Measurements from ENCODE around the gene WNT5A.
A peak's percentile ranks its signal among the peaks of the same experiment; 100 is the strongest.

The WNT5A gene

GRCh38 chr3:55500555-55501330, 13.6 kb upstream of the WNT5A start (continued):
- TF ChIP-seq ZNF580 (tag by site-specific recombination; IDR thresholded peaks at IDR 0.05) (no peak), AEBP2 (tag by site-specific recombination; IDR thresholded peaks at IDR 0.05; ENCODE audit: borderline replicate concordance) (no peak), ZNF510 (tag by site-specific recombination; IDR thresholded peaks at IDR 0.05; ENCODE audit: insufficient replicate concordance) (no peak)

GRCh38 chr3:55498520-55498919, 11.4 kb upstream of the WNT5A start:
- CTCF ChIA-PET = no interaction called here

GRCh38 chr3:55497250-55497649, 10.1 kb upstream of the WNT5A start:
- Histone ChIP-seq H3K4me3 (ENCODE audit: low read depth, low read length) (no peak overlapping the region), H3K9me3 (ENCODE audit: control insufficient read depth, insufficient read depth, low read depth, low read length) (no peaks in the 10 kb centered on the region), H3K27ac (ENCODE audit: extremely low read depth, low read depth, low read length) (no peak overlapping the region), H3K4me1 (ENCODE audit: control insufficient read depth, insufficient read depth, low read length) (no peaks in the 10 kb centered on the region), H3K36me3 (ENCODE audit: control insufficient read depth in 2 of 2, insufficient read depth in 1 of 2, low read length in 2 of 2) (no peaks in the 10 kb centered on the region)
- no peak for TF ChIP-seq ZNF266 (tag by site-specific recombination; IDR thresholded peaks at IDR 0.05; ENCODE audit: low read depth)
- TF ChIP-seq GLIS1 (tag by site-specific recombination; IDR thresholded peaks at IDR 0.05) = 0 out of 2 replicates have a peak, but pooled peaks have one; percentile 41
- CTCF ChIA-PET = no interaction called here
- POLR2A ChIA-PET = no interaction called here

More at GRCh38 chr3:55498520-55498919, 11.4 kb upstream of the WNT5A start:
- no peaks in the 10 kb centered on the region for H3K4me1 ChIP-seq (ENCODE audit: control insufficient read depth, insufficient read depth, low read length)
- no peaks in the 10 kb centered on the region for H3K9me3 ChIP-seq (ENCODE audit: control insufficient read depth, insufficient read depth, low read depth, low read length)
- TF ChIP-seq ZSCAN16 (tag by site-specific recombination; IDR thresholded peaks at IDR 0.05) = no peak
- TF ChIP-seq ZXDB (tag by site-specific recombination; IDR thresholded peaks at IDR 0.05) = no peak
- no peak for TF ChIP-seq ZNF121 (tag by site-specific recombination; IDR thresholded peaks at IDR 0.05)
- no peak for TF ChIP-seq ZNF777 (tag by site-specific recombination; IDR thresholded peaks at IDR 0.05; ENCODE audit: borderline replicate concordance)
- TF ChIP-seq ZNF792 (tag by site-specific recombination; IDR thresholded peaks at IDR 0.05) = no peak
- TF ChIP-seq YY2 (tag by site-specific recombination; IDR thresholded peaks at IDR 0.05) = no peak
- TF ChIP-seq ZNF223 (tag by site-specific recombination; IDR thresholded peaks at IDR 0.05) = no peak
- TF ChIP-seq PRDM1 (tag by site-specific recombination; IDR thresholded peaks at IDR 0.05) = no peak
- no peak for TF ChIP-seq ZNF658 (tag by site-specific recombination; IDR thresholded peaks at IDR 0.05)
- no peak for TF ChIP-seq ZNF140 (tag by site-specific recombination; IDR thresholded peaks at IDR 0.05)
- no peak for TF ChIP-seq ZNF776 (tag by site-specific recombination; IDR thresholded peaks at IDR 0.05; ENCODE audit: borderline replicate concordance)
- no peak for TF ChIP-seq ZSCAN4 (tag by site-specific recombination; IDR thresholded peaks at IDR 0.05)
- TF ChIP-seq ZNF548 (tag by site-specific recombination; IDR thresholded peaks at IDR 0.05) = no peak
- no peak for TF ChIP-seq ZNF488 (tag by site-specific recombination; IDR thresholded peaks at IDR 0.05)
- no peak for TF ChIP-seq ZNF501 (tag by site-specific recombination; IDR thresholded peaks at IDR 0.05)
- no peak for TF ChIP-seq GLI2 (tag by site-specific recombination; IDR thresholded peaks at IDR 0.05; ENCODE audit: borderline replicate concordance, low read depth)
- TF ChIP-seq KLF10 (tag by site-specific recombination; IDR thresholded peaks at IDR 0.05) = no peak
- TF ChIP-seq ZNF132 (tag by site-specific recombination; IDR thresholded peaks at IDR 0.05; ENCODE audit: borderline replicate concordance) = no peak
- TF ChIP-seq ZFP41 (tag by site-specific recombination; IDR thresholded peaks at IDR 0.05; ENCODE audit: borderline replicate concordance) = no peak
- no peak for TF ChIP-seq ZBTB44 (tag by site-specific recombination; IDR thresholded peaks at IDR 0.05)
- H3K4me3 ChIP-seq (ENCODE audit: low read depth, low read length) = no peak overlapping the region
- no peaks in the 10 kb centered on the region for H3K36me3 ChIP-seq (ENCODE audit: control insufficient read depth in 2 of 2, insufficient read depth in 1 of 2, low read length in 2 of 2)
- H3K27ac ChIP-seq (ENCODE audit: extremely low read depth, low read depth, low read length) = no peak overlapping the region
- POLR2A ChIA-PET = no interaction called here

Measured in HEK293 (cell line).